GM12878 (cell line): ENCODE results near the gene NLRC5. TPM values are rescaled to one million over a fixed set of nuclear protein-coding genes. Genes with fewer than 3 reads are reported as not detected.

Experiments used
- ATAC-seq: fragments of 200-7000 bp; cut with Tn5 transposase; 3 replicates; pipeline ENCODE4 v1.9.1; 2020; ENCODE audit warnings: mild to moderate bottlenecking, moderate library complexity
- BruUV-seq: library from RNA; stranded (reverse); fragments of 400-500 nt; replicated peaks from 2 replicates; lab custom pipeline; 2021; lab: Mats Ljungman, UMichigan
- CTCF ChIA-PET: fragments of 300-600 bp; sonication (Branson Sonifier 250); formaldehyde crosslinking; extraction: SDS; loops from one replicate; lab custom pipeline; 2021; ENCODE audit warnings: inconsistent platforms; lab: Yijun Ruan, JAX
- POLR2A ChIA-PET: fragments of 350-600 bp; formaldehyde crosslinking; extraction: SDS; loops from one replicate; lab custom pipeline; 2021; ENCODE audit warnings: inconsistent platforms; lab: Charles Lee
- RAD21 ChIA-PET: fragments of 300-600 bp; sonication (Branson Sonifier 250); formaldehyde crosslinking; loops from one replicate; lab custom pipeline; 2023; ENCODE audit warnings: antibody characterized with exemption; ENCODE audit not compliant: unreplicated experiment; lab: Charles Lee
- SMC1A ChIA-PET: fragments of 300-600 bp; sonication (Branson Sonifier 250); formaldehyde crosslinking; loops from one replicate; lab custom pipeline; 2023; ENCODE audit not compliant: unreplicated experiment, uncharacterized antibody; lab: Charles Lee
- DNase-seq: peaks from one replicate; pipeline ENCODE4 v3.0.0-alpha.2; 2011; ENCODE audit warnings: low read depth, low spot score
- FAIRE-seq: peaks from 3 replicates; lab custom pipeline; 2011; peaks lifted over from hg19 to GRCh38; lab: Jason Lieb, UNC
- H2AFZ ChIP-seq: 2 replicates; pipeline ENCODE4 v1.6.0; 2011; ENCODE audit warnings: low read depth, low read length, control low read depth; ENCODE audit not compliant: control insufficient read depth
- H3K27ac ChIP-seq: 2 replicates; pipeline ENCODE4 v1.5.1; 2011; ENCODE audit warnings: control low read depth; ENCODE audit not compliant: control insufficient read depth, insufficient read depth
- H3K27me3 ChIP-seq, 2 experiments: replicated peaks in 1 of 2; 2 replicates each; pipeline versions ENCODE4 v1.6.0 to v1.6.1; 2011; ENCODE audit warnings: low read length in 1 of 2; ENCODE audit not compliant: control insufficient read depth in 2 of 2, insufficient read depth in 2 of 2
- H3K36me3 ChIP-seq, 2 experiments: 2 replicates each; pipeline ENCODE4 v1.5.1; 2011; ENCODE audit warnings: low read length in 1 of 2; ENCODE audit not compliant: control insufficient read depth in 2 of 2, insufficient read depth in 2 of 2
- H3K4me1 ChIP-seq: 2 replicates; pipeline ENCODE4 v1.6.1; 2011; ENCODE audit warnings: mild to moderate bottlenecking, low read length, moderate library complexity, mixed read lengths; ENCODE audit not compliant: control insufficient read depth, insufficient read depth
- H3K4me2 ChIP-seq: 2 replicates; pipeline ENCODE4 v1.6.0; 2011; ENCODE audit warnings: control low read depth; ENCODE audit not compliant: control insufficient read depth, insufficient read depth
- H3K4me3 ChIP-seq: fragments of 200-600 bp; sonication (generic); 2 replicates; pipeline ENCODE4 v1.5.1; 2016
- H3K79me2 ChIP-seq: 2 replicates; pipeline ENCODE4 v1.6.0; 2011; ENCODE audit warnings: low read length; ENCODE audit not compliant: control insufficient read depth, insufficient read depth
- H3K9ac ChIP-seq: 2 replicates; pipeline ENCODE4 v1.8.0; 2011; ENCODE audit warnings: low read length, control low read depth, mixed read lengths; ENCODE audit not compliant: control insufficient read depth, insufficient read depth
- H3K9me3 ChIP-seq: replicated peaks from 3 replicates; pipeline ENCODE4 v1.5.1; 2011; ENCODE audit warnings: mild to moderate bottlenecking, low read length; ENCODE audit not compliant: control insufficient read depth, insufficient read depth
- H4K20me1 ChIP-seq: 2 replicates; pipeline ENCODE4 v1.6.0; 2011; ENCODE audit not compliant: control insufficient read depth, insufficient read depth
- BMI1 ChIP-seq: fragments of 450-650 bp; IDR thresholded peaks from 2 replicates; pipeline ENCODE4 v1.6.1; 2016; ENCODE audit warnings: mild to moderate bottlenecking, moderate library complexity, borderline replicate concordance
- DPF2 ChIP-seq: fragments of 450-650 bp; IDR thresholded peaks from 2 replicates; pipeline ENCODE4 v1.6.1; 2017; ENCODE audit warnings: mild to moderate bottlenecking
- SRF ChIP-seq, 2 experiments: IDR thresholded peaks; 2 replicates each; pipeline ENCODE4 v1.6.1; 2011; ENCODE audit warnings: low read depth in 2 of 2, low read length in 2 of 2, mild to moderate bottlenecking in 1 of 2, moderate library complexity in 1 of 2
- WGBS: methylation state at CpG from one replicate; pipeline ENCODE4 v1.1.6; 2016; ENCODE audit warnings: low lambda C conversion rate; ENCODE audit not compliant: insufficient replicate concordance, insufficient coverage; ENCODE audit errors: missing lambda C conversion rate; 5-methylcytosine and 5-hydroxymethylcytosine counted together
- in situ Hi-C: fragments of 300-500 bp; cut with MboI; formaldehyde crosslinking; loops from 9 replicates; pipeline ENCODE4 v1.14.3; 2018; ENCODE audit warnings: mixed read lengths
- intact Hi-C: fragments of 100-400 bp; cut with micrococcal nuclease; formaldehyde crosslinking; loops from one replicate; pipeline ENCODE4 v1.14.2; 2022; ENCODE audit not compliant: unreplicated experiment
- polyA plus RNA-seq, 11 experiments: library from polyadenylated mRNA; depleted of rRNA in 4 of 11; unstranded in 6 of 11; stranded (reverse) in 5 of 11; fragments of >200 nt; fragmentation: Nextera tagmentation in 4 of 11; fragmentation: Illumina TruSeq in 1 of 11; extraction: Ambion mirVana in 4 of 11; extraction: Trizol in 1 of 11; gene quantifications; 1 replicate in 1 of 11; 2 replicates in 10 of 11; pipeline versions ENCODE4 v1.2.1 to v1.2.3, GENCODE V29; 2011 to 2016; ENCODE audit warnings: inconsistent platforms in 2 of 11, missing spikeins in 2 of 11, low read depth in 1 of 11
- total RNA-seq, 4 experiments: library from RNA; depleted of rRNA in 3 of 4; stranded (reverse); fragments of >200 nt in 3 of 4; fragmentation: Illumina TruSeq in 1 of 4; extraction: Trizol in 1 of 4; gene quantifications; 2 replicates each; pipeline versions ENCODE4 v1.2.1 to v1.2.3, GENCODE V29; 2013 to 2021
- TF ChIP-seq, protein P1 (sequence below): IDR thresholded peaks from 2 replicates; pipeline ENCODE4 v1.6.1; 2012; ENCODE audit warnings: mild to moderate bottlenecking, low read depth, low read length
- TF ChIP-seq, protein P2 (sequence below): fragments of 450-650 bp; IDR thresholded peaks from 2 replicates; pipeline ENCODE4 v1.6.1; 2016; ENCODE audit warnings: mild to moderate bottlenecking

Gene NLRC5
- total and polyA plus RNA-seq, 10 of the 15 experiments (the other 5 are each of a cell fraction or from before 2014, with no cell fraction given), result 13.1 to 105 (median 57.3) TPM

DNA sequence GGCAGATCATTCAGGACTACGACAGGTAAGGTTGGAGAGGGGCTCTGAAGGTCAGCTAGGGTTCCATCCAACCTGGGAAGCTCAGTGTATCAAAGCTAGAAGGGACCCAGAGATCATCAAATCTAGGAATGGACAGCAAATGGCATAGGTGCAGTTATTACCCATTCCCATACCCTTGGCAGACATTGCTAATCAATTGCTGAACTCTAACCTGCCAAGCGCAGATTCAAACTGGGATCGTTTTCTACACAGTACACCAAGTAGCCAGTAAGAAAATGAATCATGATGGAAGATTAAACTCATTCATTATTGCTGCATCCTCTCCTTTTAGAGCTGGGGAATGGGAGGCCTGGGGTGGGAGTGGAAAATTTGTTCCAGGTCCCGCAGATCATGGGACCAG is 136.6 kb downstream of the NLRC5 start:
- SMC1A ChIA-PET, result interaction anchor here (1.0 to 1.4 kb wide), 3 partner anchors 14 to 42 kb away, joined by 3 to 6 read pairs (median 3); no protein-coding TSS in a partner anchor
- in situ Hi-C loops, result no loop called here
- POLR2A ChIA-PET, result interaction anchor here (0.9 to 1.1 kb wide), 2 partner anchors 9 to 26 kb away, joined by 3 read pairs; no protein-coding TSS in a partner anchor
- H3K36me3 ChIP-seq, result no peaks in the 10 kb centered on the region
- FAIRE-seq, result no peak
- no peak overlapping the region for H3K27ac ChIP-seq
- H2AFZ ChIP-seq, result no peak overlapping the region
- WGBS, result 75% methylated on average over 4 of the region's 4 CpGs
- no peaks in the 10 kb centered on the region for H3K79me2 ChIP-seq
- BruUV-seq, result no TSS peak
- intact Hi-C loops, result loop anchor here (5.0 kb wide), 1 partner anchor 41 kb away; no protein-coding TSS in a partner anchor
- CTCF ChIA-PET, result interaction anchor here (1.4 to 1.5 kb wide), 2 partner anchors 33 to 43 kb away, joined by 7 to 9 read pairs; partner anchors contain the start of gene CPNE2
- H4K20me1 ChIP-seq, result no peaks in the 10 kb centered on the region
- TF ChIP-seq SRF (IDR thresholded peaks at IDR 0.05; ENCODE audit: low read depth in 2 of 2, low read length in 2 of 2) (0 out of 4 replicates have a peak, but pooled peaks of 1 of the 2 experiments have one; percentile 39), BMI1 (no peak), DPF2 (no peak)
- TF ChIP-seq, protein P1, sequence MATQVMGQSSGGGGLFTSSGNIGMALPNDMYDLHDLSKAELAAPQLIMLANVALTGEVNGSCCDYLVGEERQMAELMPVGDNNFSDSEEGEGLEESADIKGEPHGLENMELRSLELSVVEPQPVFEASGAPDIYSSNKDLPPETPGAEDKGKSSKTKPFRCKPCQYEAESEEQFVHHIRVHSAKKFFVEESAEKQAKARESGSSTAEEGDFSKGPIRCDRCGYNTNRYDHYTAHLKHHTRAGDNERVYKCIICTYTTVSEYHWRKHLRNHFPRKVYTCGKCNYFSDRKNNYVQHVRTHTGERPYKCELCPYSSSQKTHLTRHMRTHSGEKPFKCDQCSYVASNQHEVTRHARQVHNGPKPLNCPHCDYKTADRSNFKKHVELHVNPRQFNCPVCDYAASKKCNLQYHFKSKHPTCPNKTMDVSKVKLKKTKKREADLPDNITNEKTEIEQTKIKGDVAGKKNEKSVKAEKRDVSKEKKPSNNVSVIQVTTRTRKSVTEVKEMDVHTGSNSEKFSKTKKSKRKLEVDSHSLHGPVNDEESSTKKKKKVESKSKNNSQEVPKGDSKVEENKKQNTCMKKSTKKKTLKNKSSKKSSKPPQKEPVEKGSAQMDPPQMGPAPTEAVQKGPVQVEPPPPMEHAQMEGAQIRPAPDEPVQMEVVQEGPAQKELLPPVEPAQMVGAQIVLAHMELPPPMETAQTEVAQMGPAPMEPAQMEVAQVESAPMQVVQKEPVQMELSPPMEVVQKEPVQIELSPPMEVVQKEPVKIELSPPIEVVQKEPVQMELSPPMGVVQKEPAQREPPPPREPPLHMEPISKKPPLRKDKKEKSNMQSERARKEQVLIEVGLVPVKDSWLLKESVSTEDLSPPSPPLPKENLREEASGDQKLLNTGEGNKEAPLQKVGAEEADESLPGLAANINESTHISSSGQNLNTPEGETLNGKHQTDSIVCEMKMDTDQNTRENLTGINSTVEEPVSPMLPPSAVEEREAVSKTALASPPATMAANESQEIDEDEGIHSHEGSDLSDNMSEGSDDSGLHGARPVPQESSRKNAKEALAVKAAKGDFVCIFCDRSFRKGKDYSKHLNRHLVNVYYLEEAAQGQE, result no peak
- TF ChIP-seq, protein P2, sequence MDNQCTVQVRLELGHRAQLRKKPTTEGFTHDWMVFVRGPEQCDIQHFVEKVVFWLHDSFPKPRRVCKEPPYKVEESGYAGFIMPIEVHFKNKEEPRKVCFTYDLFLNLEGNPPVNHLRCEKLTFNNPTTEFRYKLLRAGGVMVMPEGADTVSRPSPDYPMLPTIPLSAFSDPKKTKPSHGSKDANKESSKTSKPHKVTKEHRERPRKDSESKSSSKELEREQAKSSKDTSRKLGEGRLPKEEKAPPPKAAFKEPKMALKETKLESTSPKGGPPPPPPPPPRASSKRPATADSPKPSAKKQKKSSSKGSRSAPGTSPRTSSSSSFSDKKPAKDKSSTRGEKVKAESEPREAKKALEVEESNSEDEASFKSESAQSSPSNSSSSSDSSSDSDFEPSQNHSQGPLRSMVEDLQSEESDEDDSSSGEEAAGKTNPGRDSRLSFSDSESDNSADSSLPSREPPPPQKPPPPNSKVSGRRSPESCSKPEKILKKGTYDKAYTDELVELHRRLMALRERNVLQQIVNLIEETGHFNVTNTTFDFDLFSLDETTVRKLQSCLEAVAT, result peak; percentile 67; the same call in 1 of the 2 replicates
- TF ChIP-seq, all 136 proteins: peak for 2
- Histone ChIP-seq H3K27me3 (no peaks in the 10 kb centered on the region), H3K4me2 (no peak overlapping the region), H3K9ac (no peak overlapping the region), H3K4me3 (no peak overlapping the region), H3K4me1 (peaks cover 31% of the 10 kb centered on the region), H3K9me3 (no peaks in the 10 kb centered on the region)
- DNase-seq (no peak), ATAC-seq (no peak)
- RAD21 ChIA-PET, result interaction anchor here (2.7 kb wide), 1 partner anchor 45 kb away, joined by 6 read pairs; no protein-coding TSS in a partner anchor
